ENCODE results near the gene DIS3L. TPM values are rescaled to one million over a fixed set of nuclear protein-coding genes. Genes with fewer than 3 reads are reported as not detected.
A peak's percentile ranks its signal among the peaks of the same experiment; 100 is the strongest.
"Not testable (repeated sequence)": the region's sequence is repeated elsewhere in the genome, so short reads cannot be mapped to it uniquely, and the experiment has no call there.

Gene DIS3L
- 10 to 100 TPM; 17.2 to 19.9 TPM for total RNA-seq

DNA sequence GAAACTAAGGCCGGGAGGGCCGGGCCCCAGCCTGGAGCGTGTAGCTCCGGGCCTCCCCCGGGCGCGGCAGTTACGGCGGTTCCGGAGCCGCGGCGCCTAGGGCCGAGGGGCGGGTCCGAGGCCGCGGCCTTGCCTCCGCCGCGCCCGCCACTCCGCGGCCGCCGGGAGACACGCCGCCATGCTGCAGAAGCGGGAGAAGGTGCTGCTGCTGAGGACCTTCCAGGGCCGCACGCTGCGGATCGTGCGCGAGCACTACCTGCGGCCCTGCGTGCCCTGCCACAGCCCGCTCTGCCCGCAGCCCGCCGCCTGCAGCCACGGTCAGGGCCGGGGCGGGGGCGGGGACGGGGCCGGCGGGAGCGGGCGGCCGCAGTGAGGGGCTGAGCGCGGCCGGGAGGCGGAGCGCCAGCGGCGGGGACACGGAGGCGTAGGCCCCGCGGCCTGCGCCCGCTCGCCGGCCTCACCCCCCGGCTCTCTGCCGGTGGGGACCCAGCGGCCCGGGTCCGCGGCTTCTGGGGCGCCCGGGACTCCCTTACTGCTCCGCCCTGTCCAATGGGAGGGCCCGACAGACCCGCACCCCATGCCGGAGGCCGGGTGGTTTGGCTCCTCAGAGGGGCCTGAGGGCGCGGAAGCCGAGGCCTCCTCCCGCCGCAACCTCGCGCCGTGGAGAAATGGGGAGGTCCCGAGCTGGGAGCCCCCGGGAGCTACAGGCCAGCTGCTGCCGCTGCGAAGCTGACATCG lies at the start of gene DIS3L:
Gene DIS3L, plus strand, starts transcription at position 150 of the 738 bp plus-strand sequence. Its CDS starts 29 bp downstream, at position 179.
- H3K27me3 ChIP-seq, result no peaks in the 10 kb centered on the region
- DNase-seq, result peak; percentile 63
- TF ChIP-seq, protein P1, sequence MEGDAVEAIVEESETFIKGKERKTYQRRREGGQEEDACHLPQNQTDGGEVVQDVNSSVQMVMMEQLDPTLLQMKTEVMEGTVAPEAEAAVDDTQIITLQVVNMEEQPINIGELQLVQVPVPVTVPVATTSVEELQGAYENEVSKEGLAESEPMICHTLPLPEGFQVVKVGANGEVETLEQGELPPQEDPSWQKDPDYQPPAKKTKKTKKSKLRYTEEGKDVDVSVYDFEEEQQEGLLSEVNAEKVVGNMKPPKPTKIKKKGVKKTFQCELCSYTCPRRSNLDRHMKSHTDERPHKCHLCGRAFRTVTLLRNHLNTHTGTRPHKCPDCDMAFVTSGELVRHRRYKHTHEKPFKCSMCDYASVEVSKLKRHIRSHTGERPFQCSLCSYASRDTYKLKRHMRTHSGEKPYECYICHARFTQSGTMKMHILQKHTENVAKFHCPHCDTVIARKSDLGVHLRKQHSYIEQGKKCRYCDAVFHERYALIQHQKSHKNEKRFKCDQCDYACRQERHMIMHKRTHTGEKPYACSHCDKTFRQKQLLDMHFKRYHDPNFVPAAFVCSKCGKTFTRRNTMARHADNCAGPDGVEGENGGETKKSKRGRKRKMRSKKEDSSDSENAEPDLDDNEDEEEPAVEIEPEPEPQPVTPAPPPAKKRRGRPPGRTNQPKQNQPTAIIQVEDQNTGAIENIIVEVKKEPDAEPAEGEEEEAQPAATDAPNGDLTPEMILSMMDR (IDR thresholded peaks at IDR 0.05), result no peak
- peak within 1 kb of the TSS; percentile 65 for H3K4me3 ChIP-seq
- intact Hi-C loops (cut with DNase I), result no loop called here
- H3K9ac ChIP-seq (ENCODE audit: low read depth in 2 of 2, low read length in 2 of 2), result peak within 1 kb of the TSS; percentile 79 to 87
- H3K27ac ChIP-seq, result peak within 1 kb of the TSS; percentile 91
- no peaks in the 10 kb centered on the region for H3K36me3 ChIP-seq
- H3K4me1 ChIP-seq, result peaks cover 4% of the 10 kb centered on the region
- no peaks in the 10 kb centered on the region for H3K9me3 ChIP-seq

DNA sequence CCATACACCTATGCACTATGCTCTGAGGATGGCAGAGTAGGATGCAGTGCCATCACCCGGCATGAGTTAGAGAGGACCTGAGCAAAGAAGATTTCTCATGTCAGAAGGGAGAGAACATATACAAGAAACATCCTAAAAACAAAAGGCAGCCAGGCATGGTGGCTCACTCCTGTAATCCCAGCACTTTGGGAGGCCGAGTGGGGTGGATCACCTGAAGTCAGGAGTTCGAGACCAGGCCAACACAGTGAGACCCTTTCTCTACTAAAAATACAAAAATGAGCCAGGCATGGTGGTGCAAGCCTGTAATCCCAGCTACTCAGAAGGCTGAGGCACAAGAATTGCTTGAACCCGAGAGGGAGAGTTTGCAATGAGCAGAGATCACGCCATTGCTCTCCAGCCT lies 47.5 kb upstream of the DIS3L start:
- H3K9ac ChIP-seq (ENCODE audit: low read depth in 2 of 2, low read length in 2 of 2); H3K27ac ChIP-seq; H3K36me3 ChIP-seq; H3K4me3 ChIP-seq; H3K4me1 ChIP-seq; H3K9me3 ChIP-seq; intact Hi-C loops (cut with DNase I); H3K27me3 ChIP-seq; DNase-seq: not testable (repeated sequence)

- H3K4me3 ChIP-seq, result no peak overlapping the region
- TF ChIP-seq, protein P1 (IDR thresholded peaks at IDR 0.05), result no peak
- peaks cover 2% of the 10 kb centered on the region for H3K4me1 ChIP-seq
- H3K9me3 ChIP-seq, result no peaks in the 10 kb centered on the region
- H3K36me3 ChIP-seq, result no peaks in the 10 kb centered on the region
- no peak overlapping the region for H3K27ac ChIP-seq
- peaks cover 15% of the 10 kb centered on the region for H3K27me3 ChIP-seq
- intact Hi-C loops (cut with DNase I), result no loop called here
- DNase-seq, result no peak
- H3K9ac ChIP-seq (ENCODE audit: low read depth in 2 of 2, low read length in 2 of 2), result no peak overlapping the region
Observed at GRCh38 chr15:66246937-66247336, 46.4 kb upstream of the DIS3L start.

DNA sequence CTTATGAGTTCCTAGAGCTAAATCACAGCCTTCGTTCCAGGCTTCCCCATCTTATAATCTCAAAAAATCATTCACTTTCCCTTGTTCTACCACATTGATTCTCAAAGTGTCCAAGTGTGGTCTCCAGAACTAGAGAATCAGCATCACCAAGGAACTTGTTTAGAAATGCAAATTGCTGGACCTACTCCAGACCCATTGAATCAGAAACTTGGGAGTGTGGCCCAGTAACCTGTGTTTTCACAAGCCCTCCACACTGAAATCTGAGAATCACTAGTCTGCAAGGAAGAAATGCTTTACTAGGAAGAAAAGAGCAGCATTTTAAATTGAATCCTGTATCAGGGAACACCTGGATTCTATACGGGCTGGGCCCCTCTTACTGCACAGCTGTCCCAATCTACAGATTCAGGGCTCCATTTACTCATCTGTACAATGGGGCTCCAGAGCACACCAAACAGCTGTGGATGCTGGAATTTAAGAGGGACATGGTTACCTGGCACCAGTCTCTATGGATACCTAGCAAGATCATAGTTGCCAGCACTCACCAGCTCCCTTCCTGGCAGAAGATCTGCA lies 43.7 kb upstream of the DIS3L start:
- intact Hi-C loops (cut with DNase I), result loop anchor here (5.0 kb wide), 1 partner anchor 38 kb away; no protein-coding TSS in a partner anchor
- TF ChIP-seq, protein P1 (IDR thresholded peaks at IDR 0.05), result no peak
- H3K27ac ChIP-seq, result no peak overlapping the region
- peaks cover 42% of the 10 kb centered on the region for H3K27me3 ChIP-seq
- peaks cover 18% of the 10 kb centered on the region for H3K4me1 ChIP-seq
- no peaks in the 10 kb centered on the region for H3K9me3 ChIP-seq
- no peak for DNase-seq
- H3K4me3 ChIP-seq, result no peak overlapping the region
- H3K9ac ChIP-seq (ENCODE audit: low read depth in 2 of 2, low read length in 2 of 2), result no peak overlapping the region
- no peaks in the 10 kb centered on the region for H3K36me3 ChIP-seq

DNA sequence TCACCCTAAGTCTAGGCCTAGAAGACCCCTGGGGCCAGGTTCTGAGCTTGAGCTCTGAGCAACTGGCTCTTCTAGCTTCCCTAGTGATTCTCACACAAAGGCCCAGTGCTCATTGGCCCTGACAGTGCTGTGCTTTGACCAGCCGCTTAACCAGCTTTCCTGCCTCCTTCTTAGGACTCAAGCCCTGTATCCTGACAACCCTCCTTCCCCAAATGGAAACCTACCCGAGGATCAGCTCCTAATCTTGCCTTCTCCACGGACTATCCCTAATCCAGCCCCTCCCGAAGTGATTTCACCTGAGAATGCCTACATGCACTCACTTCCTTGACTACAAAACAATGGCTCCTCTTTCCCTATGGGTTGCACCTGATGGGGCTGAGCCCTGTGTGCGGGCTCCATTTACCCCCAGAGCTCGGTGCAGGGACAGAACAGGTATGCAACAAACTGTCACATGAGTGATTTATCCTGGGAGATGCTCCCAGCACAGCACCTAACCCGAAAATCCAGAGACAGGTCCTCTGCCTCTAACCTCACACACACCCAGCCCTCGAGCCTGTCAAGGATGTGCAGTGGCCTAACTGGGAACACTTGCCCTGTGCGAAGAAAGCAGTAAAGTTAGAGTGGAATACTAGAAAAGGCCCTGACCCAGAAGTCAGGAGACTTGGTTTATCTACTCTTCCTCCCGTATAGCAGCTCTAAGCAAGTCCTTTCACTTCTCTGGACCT lies 42.1 kb upstream of the DIS3L start:
- no peak overlapping the region for H3K4me3 ChIP-seq
- peaks cover 18% of the 10 kb centered on the region for H3K4me1 ChIP-seq
- TF ChIP-seq, protein P1 (IDR thresholded peaks at IDR 0.05), result no peak
- no peak for DNase-seq
- H3K36me3 ChIP-seq, result no peaks in the 10 kb centered on the region
- no peak overlapping the region for H3K9ac ChIP-seq (ENCODE audit: low read depth in 2 of 2, low read length in 2 of 2)
- intact Hi-C loops (cut with DNase I), result loop anchor here (5.0 kb wide), 1 partner anchor 36 kb away; no protein-coding TSS in a partner anchor
- no peaks in the 10 kb centered on the region for H3K9me3 ChIP-seq
- no peak overlapping the region for H3K27ac ChIP-seq
- H3K27me3 ChIP-seq, result peaks cover 56% of the 10 kb centered on the region
